Stomach (tissue), 4 donors: ENCODE data around the gene DACH2.

Source experiments
- CTCF ChIP-seq, 7 experiments: fragments of 450-650 bp in 4 of 7; fragments of 200-600 bp in 3 of 7; sonication (generic) in 3 of 7; IDR thresholded peaks; one replicate each; pipeline ENCODE4 v1.5.1; 2016 to 2019; ENCODE audit warnings: antibody characterized with exemption in 7 of 7, control low read depth in 2 of 7, mild to moderate bottlenecking in 1 of 7
- POLR2A ChIP-seq, 4 donors: fragments of 450-650 bp; IDR thresholded peaks; one replicate each; pipeline ENCODE4 v1.6.1; 2016; ENCODE audit warnings: antibody characterized with exemption in 4 of 4, control low read depth in 2 of 4, mild to moderate bottlenecking in 1 of 4, moderate library complexity in 1 of 4
- POLR2AphosphoS5 ChIP-seq, 3 donors: sonication (generic); formaldehyde crosslinking; IDR thresholded peaks; one replicate each; pipeline ENCODE4 v1.6.1; 2016; ENCODE audit warnings: antibody characterized with exemption in 3 of 3

DNA sequence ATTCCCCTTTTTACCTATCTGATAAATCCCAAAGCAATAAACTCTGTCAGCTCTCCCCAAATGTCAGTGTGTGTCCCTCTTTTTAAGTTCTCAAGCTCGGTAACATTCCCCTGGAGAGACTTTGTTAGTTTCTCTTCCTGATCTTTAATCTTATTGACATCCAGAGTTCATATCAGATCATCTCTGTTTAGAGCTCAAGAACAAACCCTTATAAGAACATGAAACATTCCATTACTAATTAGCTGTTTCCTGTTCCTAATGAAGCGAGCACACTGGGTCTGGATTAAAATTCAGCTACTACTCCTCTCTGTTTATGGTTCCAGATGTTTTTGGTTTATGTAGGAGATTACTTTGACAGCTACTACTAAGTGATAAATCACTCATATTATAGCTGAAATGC is 681.5 kb downstream of the DACH2 start:
- TF ChIP-seq POLR2AphosphoS5 (IDR thresholded peaks at IDR 0.05) (no peak), CTCF (IDR thresholded peaks at IDR 0.05) (no peak), POLR2A (IDR thresholded peaks at IDR 0.05) (no peak)
